ENCODE results near the gene DLG2. TPM values are rescaled to one million over a fixed set of nuclear protein-coding genes. Genes with fewer than 3 reads are reported as not detected.

Gene DLG2
- total RNA-seq, 2 experiments from 2014 or later = 2.0 to 2.1 TPM

GRCh38 chr11:84214557-84214956, 1412.6 kb downstream of the DLG2 start:
- Mint-ChIP-seq H3K27me3 (no peaks in the 10 kb centered on the region), H3K27ac (no peak overlapping the region), H3K36me3 (ENCODE audit: low read depth) (no peaks in the 10 kb centered on the region), H3K9me3 (peaks cover 8% of the 10 kb centered on the region), H3K4me3 (no peak overlapping the region), H3K4me1 (ENCODE audit: low read depth) (no peaks in the 10 kb centered on the region)
- TF ChIP-seq CTCF (IDR thresholded peaks at IDR 0.05) = no peak
- Histone ChIP-seq H3K36me3 (ENCODE audit: insufficient read depth, low read length) (no peaks in the 10 kb centered on the region), H3K27me3 (ENCODE audit: control insufficient read depth in 1 of 2, insufficient read depth in 2 of 2, low read length in 2 of 2) (no peaks in the 10 kb centered on the region), H3K9me3 (ENCODE audit: control insufficient read depth in 1 of 2, insufficient read depth in 1 of 2, low read length in 2 of 2) (peaks cover 0 to 10% of the 10 kb centered on the region in 2 experiments), H3K4me1 (ENCODE audit: insufficient read depth, low read length) (no peaks in the 10 kb centered on the region), H3K27ac (ENCODE audit: low read depth in 1 of 2, low read length in 2 of 2) (no peak overlapping the region), H3K4me3 (ENCODE audit: low read length) (no peak overlapping the region)
- CTCF ChIA-PET = no interaction called here
- DNase-seq (no peak), ATAC-seq (ENCODE audit: poor library complexity) (no peak)
- POLR2A ChIA-PET = no interaction called here
- intact Hi-C loops (cut with DNase I, micrococcal nuclease) = no loop called here

GRCh38 chr11:84212468-84213390, 1414.4 kb downstream of the DLG2 start:
- TF ChIP-seq CTCF (IDR thresholded peaks at IDR 0.05) = no peak
- no peak overlapping the region for H3K27ac Mint-ChIP-seq
- Histone ChIP-seq H3K27me3 (ENCODE audit: control insufficient read depth in 1 of 2, insufficient read depth in 2 of 2, low read length in 2 of 2) (no peaks in the 10 kb centered on the region), H3K27ac (ENCODE audit: low read depth in 1 of 2, low read length in 2 of 2) (no peak overlapping the region), H3K4me1 (ENCODE audit: insufficient read depth, low read length) (no peaks in the 10 kb centered on the region), H3K36me3 (ENCODE audit: insufficient read depth, low read length) (no peaks in the 10 kb centered on the region), H3K4me3 (ENCODE audit: low read length) (no peak overlapping the region), H3K9me3 (ENCODE audit: control insufficient read depth in 1 of 2, insufficient read depth in 1 of 2, low read length in 2 of 2) (peaks cover 0 to 10% of the 10 kb centered on the region in 2 experiments)
- H3K4me1 Mint-ChIP-seq (ENCODE audit: low read depth) = no peaks in the 10 kb centered on the region
- no peaks in the 10 kb centered on the region for H3K27me3 Mint-ChIP-seq
- peaks cover 7% of the 10 kb centered on the region for H3K9me3 Mint-ChIP-seq
- CTCF ChIA-PET = no interaction called here
- POLR2A ChIA-PET = no interaction called here
- H3K36me3 Mint-ChIP-seq (ENCODE audit: low read depth) = no peaks in the 10 kb centered on the region
- ATAC-seq (ENCODE audit: poor library complexity) = no peak
- intact Hi-C loops (cut with DNase I, micrococcal nuclease) = no loop called here
- no peak overlapping the region for H3K4me3 Mint-ChIP-seq
- no peak for DNase-seq

- Mint-ChIP-seq H3K4me1 (ENCODE audit: low read depth) (no peaks in the 10 kb centered on the region), H3K4me3 (no peak overlapping the region), H3K9me3 (peaks cover 2% of the 10 kb centered on the region), H3K36me3 (ENCODE audit: low read depth) (no peaks in the 10 kb centered on the region), H3K27me3 (no peaks in the 10 kb centered on the region), H3K27ac (no peak overlapping the region)
- TF ChIP-seq CTCF (IDR thresholded peaks at IDR 0.05) = no peak
- ATAC-seq (ENCODE audit: poor library complexity) (no peak), DNase-seq (no peak)
- Histone ChIP-seq H3K4me1 (ENCODE audit: insufficient read depth, low read length) (no peaks in the 10 kb centered on the region), H3K27ac (ENCODE audit: low read depth in 1 of 2, low read length in 2 of 2) (no peak overlapping the region), H3K36me3 (ENCODE audit: insufficient read depth, low read length) (no peaks in the 10 kb centered on the region), H3K27me3 (ENCODE audit: control insufficient read depth in 1 of 2, insufficient read depth in 2 of 2, low read length in 2 of 2) (no peaks in the 10 kb centered on the region), H3K4me3 (ENCODE audit: low read length) (no peak overlapping the region), H3K9me3 (ENCODE audit: control insufficient read depth in 1 of 2, insufficient read depth in 1 of 2, low read length in 2 of 2) (peaks cover 0 to 10% of the 10 kb centered on the region in 2 experiments)
- POLR2A ChIA-PET = no interaction called here
- intact Hi-C loops (cut with DNase I, micrococcal nuclease) = no loop called here
- CTCF ChIA-PET = no interaction called here
Observed at GRCh38 chr11:84211896-84212295, 1415.2 kb downstream of the DLG2 start.
